Stimulated activated CD4-positive, alpha-beta T cell treated with anti-CD3 and anti-CD28 coated beads, Interleukin-1b, Interleukin-23, amount 100 ng/mL, for 24 hours (primary cell): Measurements from ENCODE around the gene AKAP5.

Experiments
- DNase-seq, 4 experiments: peaks; one replicate each; pipeline ENCODE4 v3.0.0-alpha.2; 2020; ENCODE audit warnings: low read depth in 4 of 4, low spot score in 1 of 4

AKAP5 gene

GRCh38 chr14:64465191-64465822 is at the start of gene AKAP5:
AKAP5 (plus strand) TSS chr14:64465499; CDS start chr14:64468395, 2,896 bp downstream.
- DNase-seq: peak; percentile 16 to 58 (median 36)

- no peak for DNase-seq
These were observed 48.9 kb upstream of the AKAP5 start for GRCh38 chr14:64416348-64416932.

- no peak for DNase-seq
These were observed 48.1 kb upstream of the AKAP5 start for GRCh38 chr14:64417055-64417770.

- DNase-seq: no peak
These were observed 47.6 kb upstream of the AKAP5 start for GRCh38 chr14:64417771-64418125.

GRCh38 chr14:64419003-64419402 is 46.3 kb upstream of the AKAP5 start:
- no peak for DNase-seq

- DNase-seq: no peak
These were observed 44.1 kb upstream of the AKAP5 start for GRCh38 chr14:64421166-64421565.

GRCh38 chr14:64422005-64422404 is 43.3 kb upstream of the AKAP5 start:
- no peak for DNase-seq

- DNase-seq: no peak
These were observed 42.5 kb upstream of the AKAP5 start for GRCh38 chr14:64422756-64423155.

GRCh38 chr14:64423987-64424386 is 41.3 kb upstream of the AKAP5 start:
- DNase-seq: no peak

- no peak for DNase-seq
These were observed 30.8 kb upstream of the AKAP5 start for GRCh38 chr14:64434528-64434927.

- no peak for DNase-seq
These were observed 27.0 kb upstream of the AKAP5 start for GRCh38 chr14:64438181-64438841.

GRCh38 chr14:64439141-64439540 is 26.2 kb upstream of the AKAP5 start:
- no peak for DNase-seq

GRCh38 chr14:64440494-64440893 is 24.8 kb upstream of the AKAP5 start:
- no peak for DNase-seq

GRCh38 chr14:64442300-64442988 is 22.9 kb upstream of the AKAP5 start:
- DNase-seq: no peak

GRCh38 chr14:64444140-64444539 is 21.2 kb upstream of the AKAP5 start:
- no peak for DNase-seq

GRCh38 chr14:64444984-64445845 is 20.1 kb upstream of the AKAP5 start:
- peak in 1 of 4 experiments; percentile 14 for DNase-seq

GRCh38 chr14:64447876-64448670 is 17.2 kb upstream of the AKAP5 start:
- no peak for DNase-seq

- DNase-seq: no peak
These were observed 15.0 kb upstream of the AKAP5 start for GRCh38 chr14:64450255-64450654.

GRCh38 chr14:64454671-64455070 is 10.6 kb upstream of the AKAP5 start:
- no peak for DNase-seq
